Calu3 (cell line): ENCODE measurements around the gene UBE2A. TPM values are rescaled to one million over a fixed set of nuclear protein-coding genes. Genes with fewer than 3 reads are reported as not detected.

Experiments
- BruUV-seq: library from RNA; stranded (reverse); fragments of 400-500 nt; replicated peaks from 2 replicates; lab custom pipeline; 2021; lab: Mats Ljungman, UMichigan
- CTCF ChIA-PET: fragments of 300-600 bp; sonication (Branson Sonifier 250); formaldehyde crosslinking; loops from one replicate; lab custom pipeline; 2022; ENCODE audit warnings: antibody characterized with exemption; lab: Charles Lee
- DNase-seq: peaks from one replicate; pipeline ENCODE4 v3.0.0; 2022
- H3K27ac Mint-ChIP-seq: one replicate; pipeline ENCODE4 v1.8.0; 2022; ENCODE audit warnings: mixed read lengths; ENCODE audit not compliant: unreplicated experiment
- H3K27me3 Mint-ChIP-seq: one replicate; pipeline ENCODE4 v1.8.0; 2022; ENCODE audit warnings: mixed read lengths; ENCODE audit not compliant: unreplicated experiment
- H3K36me3 Mint-ChIP-seq: one replicate; pipeline ENCODE4 v1.8.0; 2022; ENCODE audit warnings: mild to moderate bottlenecking, moderate library complexity, mixed read lengths; ENCODE audit not compliant: insufficient read depth, unreplicated experiment
- H3K4me1 Mint-ChIP-seq: one replicate; pipeline ENCODE4 v1.8.0; 2022; ENCODE audit warnings: mild to moderate bottlenecking, low read depth, mixed read lengths; ENCODE audit not compliant: unreplicated experiment
- H3K4me3 Mint-ChIP-seq: one replicate; pipeline ENCODE4 v1.8.0; 2022; ENCODE audit warnings: mild to moderate bottlenecking, low read depth, moderate library complexity, mixed read lengths; ENCODE audit not compliant: unreplicated experiment
- H3K9me3 Mint-ChIP-seq: one replicate; pipeline ENCODE4 v1.8.0; 2022; ENCODE audit warnings: low read depth, mixed read lengths; ENCODE audit not compliant: unreplicated experiment
- intact Hi-C: fragments of 100-400 bp; cut with micrococcal nuclease; formaldehyde crosslinking; loops from one replicate; pipeline ENCODE4 v1.10.0; 2022; ENCODE audit not compliant: unreplicated experiment
- total RNA-seq: library from RNA; stranded (reverse); gene quantifications from 2 replicates; pipeline ENCODE4 v1.2.3, GENCODE V29; 2022
- TF ChIP-seq, protein P1 (sequence below): fragments of 200-600 bp; IDR thresholded peaks from one replicate; pipeline ENCODE4 v1.8.0; 2022; ENCODE audit warnings: antibody characterized with exemption; ENCODE audit not compliant: unreplicated experiment

UBE2A gene
- total RNA-seq, 1 experiment from 2014 or later = 65.0 TPM

DNA sequence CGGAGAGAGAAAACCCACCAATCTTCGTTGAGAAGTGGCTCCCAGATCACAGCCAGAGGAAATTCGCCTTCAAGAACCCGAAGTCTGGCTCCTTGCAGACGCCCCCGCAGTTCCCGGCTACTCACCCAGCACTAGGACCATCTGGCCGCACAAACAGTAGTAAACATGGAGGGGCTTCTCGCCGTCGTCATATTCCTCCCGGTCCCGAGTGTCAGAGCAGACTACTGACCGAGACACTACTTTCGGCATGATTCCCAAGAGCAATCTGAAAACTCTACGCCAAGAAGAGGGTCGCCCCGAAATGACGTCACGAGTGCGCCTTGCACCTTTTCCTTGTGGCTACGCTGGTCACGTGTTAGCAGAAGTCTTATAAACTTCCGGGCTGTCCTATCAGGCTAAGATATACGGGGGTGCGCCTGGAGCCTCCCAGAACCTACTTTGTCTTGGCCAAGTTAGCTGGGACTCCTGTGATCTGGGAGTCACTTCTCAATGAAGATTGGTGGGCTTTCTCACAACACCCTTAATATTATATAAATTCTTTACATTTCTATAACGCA is 9.2 kb upstream of the UBE2A start, which contains the start of gene STEEP1:
STEEP1 (minus strand) TSS at position 303 of the 557 bp plus-strand sequence; CDS start at position 249, 54 bp downstream.
- peak; percentile 86 for DNase-seq
- H3K36me3 Mint-ChIP-seq = peaks cover 18% of the 10 kb centered on the region
- BruUV-seq = no TSS peak
- H3K27ac Mint-ChIP-seq = peak within 1 kb of the TSS; percentile 82
- intact Hi-C loops = no loop called here
- peak within 1 kb of the TSS; percentile 77 for H3K4me3 Mint-ChIP-seq
- H3K27me3 Mint-ChIP-seq = no peaks in the 10 kb centered on the region
- H3K4me1 Mint-ChIP-seq = peaks cover 20% of the 10 kb centered on the region
- H3K9me3 Mint-ChIP-seq = no peaks in the 10 kb centered on the region
- CTCF ChIA-PET = interaction anchor here (0.5 to 0.6 kb wide), 2 partner anchors 9 to 157 kb away, joined by 4 to 5 read pairs; partner anchors contain the start of gene UBE2A
- TF ChIP-seq, protein P1, sequence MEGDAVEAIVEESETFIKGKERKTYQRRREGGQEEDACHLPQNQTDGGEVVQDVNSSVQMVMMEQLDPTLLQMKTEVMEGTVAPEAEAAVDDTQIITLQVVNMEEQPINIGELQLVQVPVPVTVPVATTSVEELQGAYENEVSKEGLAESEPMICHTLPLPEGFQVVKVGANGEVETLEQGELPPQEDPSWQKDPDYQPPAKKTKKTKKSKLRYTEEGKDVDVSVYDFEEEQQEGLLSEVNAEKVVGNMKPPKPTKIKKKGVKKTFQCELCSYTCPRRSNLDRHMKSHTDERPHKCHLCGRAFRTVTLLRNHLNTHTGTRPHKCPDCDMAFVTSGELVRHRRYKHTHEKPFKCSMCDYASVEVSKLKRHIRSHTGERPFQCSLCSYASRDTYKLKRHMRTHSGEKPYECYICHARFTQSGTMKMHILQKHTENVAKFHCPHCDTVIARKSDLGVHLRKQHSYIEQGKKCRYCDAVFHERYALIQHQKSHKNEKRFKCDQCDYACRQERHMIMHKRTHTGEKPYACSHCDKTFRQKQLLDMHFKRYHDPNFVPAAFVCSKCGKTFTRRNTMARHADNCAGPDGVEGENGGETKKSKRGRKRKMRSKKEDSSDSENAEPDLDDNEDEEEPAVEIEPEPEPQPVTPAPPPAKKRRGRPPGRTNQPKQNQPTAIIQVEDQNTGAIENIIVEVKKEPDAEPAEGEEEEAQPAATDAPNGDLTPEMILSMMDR = no peak

DNA sequence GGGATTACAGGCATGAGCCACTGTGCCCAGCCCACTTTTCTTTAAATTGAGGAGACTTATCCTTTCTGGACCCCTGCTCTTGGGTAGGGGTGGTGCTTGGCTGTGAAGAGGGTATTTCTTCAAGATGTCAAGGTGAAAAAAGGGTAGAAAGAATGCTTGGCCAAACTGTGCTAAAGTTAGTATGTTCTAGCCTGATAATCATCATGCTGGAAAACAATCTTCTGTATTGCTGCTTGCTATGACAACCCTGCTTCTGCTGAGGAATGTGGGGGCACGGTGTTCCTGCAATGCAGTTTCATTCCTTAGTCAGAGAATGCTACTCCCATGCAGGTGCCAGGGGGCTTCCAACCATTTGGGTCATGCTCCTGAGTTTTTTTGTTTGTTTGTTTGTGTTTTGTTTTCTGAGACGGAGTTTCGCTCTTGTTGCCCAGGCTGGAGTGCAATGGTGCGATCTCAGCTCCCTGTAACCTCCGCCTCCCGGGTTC is 4.0 kb upstream of the UBE2A start:
- CTCF ChIA-PET = no interaction called here
- BruUV-seq = no TSS peak
- Mint-ChIP-seq H3K36me3 (peaks cover 18% of the 10 kb centered on the region), H3K9me3 (no peaks in the 10 kb centered on the region), H3K4me3 (no peak overlapping the region), H3K27ac (no peak overlapping the region), H3K27me3 (no peaks in the 10 kb centered on the region), H3K4me1 (peaks cover 11% of the 10 kb centered on the region)
- TF ChIP-seq, protein P1 = no peak
- DNase-seq = no peak
- intact Hi-C loops = no loop called here

DNA sequence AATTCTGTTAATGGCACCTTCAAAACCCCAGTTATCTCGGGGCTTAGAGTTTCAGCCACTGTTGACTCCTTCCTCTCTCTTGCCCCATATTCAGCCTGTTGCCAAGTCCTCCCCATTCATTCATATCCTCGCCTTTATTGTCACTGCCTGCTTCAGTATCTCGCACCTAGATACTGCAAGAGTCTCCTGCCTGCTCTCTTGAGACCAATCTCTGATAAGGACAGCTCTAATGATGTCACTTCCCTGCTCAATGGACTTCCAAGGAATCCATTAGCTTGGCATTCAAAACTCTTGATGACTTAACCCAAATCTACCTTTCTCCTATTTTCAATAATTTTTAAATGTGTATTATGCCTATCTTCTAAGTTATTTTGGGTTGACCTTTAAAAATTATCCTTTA is 1.1 kb upstream of the UBE2A start:
- Mint-ChIP-seq H3K27me3 (no peaks in the 10 kb centered on the region), H3K27ac (peak overlapping the region; percentile 93), H3K4me1 (peaks cover 11% of the 10 kb centered on the region), H3K4me3 (peak overlapping the region; percentile 92), H3K36me3 (peaks cover 19% of the 10 kb centered on the region), H3K9me3 (no peaks in the 10 kb centered on the region)
- DNase-seq = no peak
- TF ChIP-seq, protein P1 = no peak
- intact Hi-C loops = no loop called here
- CTCF ChIA-PET = interaction anchor here (1.2 kb wide), 1 partner anchor 57 kb away, joined by 3 read pairs; no protein-coding TSS in a partner anchor
- BruUV-seq = TSS peak; percentile 33

DNA sequence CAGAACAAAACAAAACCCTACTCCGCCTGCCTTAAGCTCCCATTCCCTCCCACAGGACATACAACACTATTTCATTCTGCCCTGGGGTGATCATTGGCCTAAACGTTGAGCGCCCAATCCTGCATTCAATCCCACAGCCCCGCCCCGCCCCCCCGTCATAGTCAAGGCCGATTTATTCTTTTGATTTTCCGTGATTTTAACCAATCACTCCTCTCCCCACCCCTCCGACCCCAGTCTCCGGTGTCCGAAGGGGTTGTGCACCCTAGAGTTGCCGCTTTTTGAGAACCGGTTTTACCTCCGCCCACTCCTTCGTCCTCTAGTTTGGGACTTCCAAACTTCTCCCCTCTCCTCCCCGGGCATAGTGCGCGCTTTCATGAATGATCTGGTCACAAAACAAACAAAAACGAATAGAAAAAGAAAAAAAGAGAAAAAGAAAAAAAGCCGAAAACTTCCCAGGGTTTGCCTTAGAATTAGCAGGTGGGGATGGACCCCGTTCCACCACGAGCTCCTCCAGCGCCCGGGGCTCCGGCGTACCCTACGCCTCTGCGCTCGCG is 446 bp upstream of the UBE2A start:
- Mint-ChIP-seq H3K27me3 (no peaks in the 10 kb centered on the region), H3K27ac (peak overlapping the region; percentile 93), H3K36me3 (peaks cover 19% of the 10 kb centered on the region), H3K4me3 (peak overlapping the region; percentile 92), H3K4me1 (peaks cover 11% of the 10 kb centered on the region), H3K9me3 (no peaks in the 10 kb centered on the region)
- TF ChIP-seq, protein P1 = no peak
- no peak for DNase-seq
- intact Hi-C loops = no loop called here
- BruUV-seq = no TSS peak
- CTCF ChIA-PET = interaction anchor here (1.1 to 1.5 kb wide), 2 partner anchors 9 to 62 kb away, joined by 3 to 5 read pairs; no protein-coding TSS in a partner anchor
